ENCODE results near the gene STN1. TPM values are rescaled to one million over a fixed set of nuclear protein-coding genes. Genes with fewer than 3 reads are reported as not detected.

STN1 gene
- total RNA-seq, 1 experiment from 2014 or later, result 16.1 TPM

GRCh38 chr10:103954543-103954942 is 36.6 kb upstream of the STN1 start:
- H3K9me3 ChIP-seq, result peaks cover 12% of the 10 kb centered on the region
- H3K4me3 ChIP-seq (ENCODE audit: low read depth, low read length), result no peak overlapping the region
- H3K4me1 Mint-ChIP-seq (ENCODE audit: low read depth, unreplicated experiment), result no peaks in the 10 kb centered on the region
- no peak overlapping the region for H3K27ac Mint-ChIP-seq (ENCODE audit: unreplicated experiment)
- no TSS peak for BruUV-seq (replicated peaks)
- no peaks in the 10 kb centered on the region for H3K27me3 Mint-ChIP-seq (ENCODE audit: insufficient read depth, unreplicated experiment)
- no peak for TF ChIP-seq CTCF (IDR thresholded peaks at IDR 0.05; ENCODE audit: insufficient read depth in 1 of 2, low read depth in 1 of 2, low read length in 1 of 2, severe bottlenecking in 1 of 2, unreplicated experiment in 1 of 2)
- intact Hi-C loops (cut with micrococcal nuclease; ENCODE audit: unreplicated experiment), result no loop called here
- H3K4me1 ChIP-seq, result no peaks in the 10 kb centered on the region
- DNase-seq, result no peak
- POLR2A ChIA-PET, result no interaction called here
- H3K27me3 ChIP-seq (replicated peaks; ENCODE audit: control insufficient read depth, insufficient read depth, low read length), result no peaks in the 10 kb centered on the region
- no peaks in the 10 kb centered on the region for H3K36me3 Mint-ChIP-seq (ENCODE audit: insufficient read depth, unreplicated experiment)
- H3K36me3 ChIP-seq (ENCODE audit: control insufficient read depth, insufficient read depth, low read length), result no peaks in the 10 kb centered on the region
- peaks cover 18% of the 10 kb centered on the region for H3K9me3 Mint-ChIP-seq (ENCODE audit: unreplicated experiment)
- CTCF ChIA-PET, result no interaction called here
- no peak overlapping the region for H3K4me3 Mint-ChIP-seq (ENCODE audit: unreplicated experiment)

- no peaks in the 10 kb centered on the region for H3K27me3 Mint-ChIP-seq (ENCODE audit: insufficient read depth, unreplicated experiment)
- no peak for DNase-seq
- no TSS peak for BruUV-seq (replicated peaks)
- no peak overlapping the region for H3K4me3 ChIP-seq (ENCODE audit: low read depth, low read length)
- H3K36me3 Mint-ChIP-seq (ENCODE audit: insufficient read depth, unreplicated experiment), result no peaks in the 10 kb centered on the region
- ChIA-PET POLR2A (no interaction called here), CTCF (no interaction called here)
- no peak overlapping the region for H3K4me3 Mint-ChIP-seq (ENCODE audit: unreplicated experiment)
- H3K36me3 ChIP-seq (ENCODE audit: control insufficient read depth, insufficient read depth, low read length), result no peaks in the 10 kb centered on the region
- intact Hi-C loops (cut with micrococcal nuclease; ENCODE audit: unreplicated experiment), result no loop called here
- no peak for TF ChIP-seq CTCF (IDR thresholded peaks at IDR 0.05; ENCODE audit: insufficient read depth in 1 of 2, low read depth in 1 of 2, low read length in 1 of 2, severe bottlenecking in 1 of 2, unreplicated experiment in 1 of 2)
- no peaks in the 10 kb centered on the region for H3K27me3 ChIP-seq (replicated peaks; ENCODE audit: control insufficient read depth, insufficient read depth, low read length)
- H3K27ac Mint-ChIP-seq (ENCODE audit: unreplicated experiment), result no peak overlapping the region
- peaks cover 12% of the 10 kb centered on the region for H3K9me3 ChIP-seq
- H3K4me1 ChIP-seq, result peaks cover 9% of the 10 kb centered on the region; the same call in 1 of the 2 replicates
- H3K9me3 Mint-ChIP-seq (ENCODE audit: unreplicated experiment), result peaks cover 18% of the 10 kb centered on the region
- peaks cover 7% of the 10 kb centered on the region for H3K4me1 Mint-ChIP-seq (ENCODE audit: low read depth, unreplicated experiment)
Observed at GRCh38 chr10:103951942-103952341, 34.0 kb upstream of the STN1 start.

- POLR2A ChIA-PET, result no interaction called here
- Histone ChIP-seq H3K36me3 (ENCODE audit: control insufficient read depth, insufficient read depth, low read length) (no peaks in the 10 kb centered on the region), H3K4me1 (peaks cover 9% of the 10 kb centered on the region; the same call in 1 of the 2 replicates), H3K27me3 (replicated peaks; ENCODE audit: control insufficient read depth, insufficient read depth, low read length) (no peaks in the 10 kb centered on the region), H3K9me3 (peaks cover 12% of the 10 kb centered on the region), H3K4me3 (ENCODE audit: low read depth, low read length) (no peak overlapping the region)
- BruUV-seq (replicated peaks), result no TSS peak
- Mint-ChIP-seq H3K27ac (ENCODE audit: unreplicated experiment) (no peak overlapping the region), H3K27me3 (ENCODE audit: insufficient read depth, unreplicated experiment) (no peaks in the 10 kb centered on the region), H3K36me3 (ENCODE audit: insufficient read depth, unreplicated experiment) (no peaks in the 10 kb centered on the region), H3K4me1 (ENCODE audit: low read depth, unreplicated experiment) (peaks cover 7% of the 10 kb centered on the region), H3K4me3 (ENCODE audit: unreplicated experiment) (no peak overlapping the region), H3K9me3 (ENCODE audit: unreplicated experiment) (peaks cover 18% of the 10 kb centered on the region)
- DNase-seq, result no peak
- intact Hi-C loops (cut with micrococcal nuclease; ENCODE audit: unreplicated experiment), result no loop called here
- TF ChIP-seq CTCF (IDR thresholded peaks at IDR 0.05; ENCODE audit: insufficient read depth in 1 of 2, low read depth in 1 of 2, low read length in 1 of 2, severe bottlenecking in 1 of 2, unreplicated experiment in 1 of 2), result no peak
- CTCF ChIA-PET, result no interaction called here
Observed at GRCh38 chr10:103951183-103951582, 33.2 kb upstream of the STN1 start.
